ENCODE measurements around the gene PTGER3.
A peak's percentile ranks its signal among the peaks of the same experiment; 100 is the strongest.

PTGER3 gene

DNA sequence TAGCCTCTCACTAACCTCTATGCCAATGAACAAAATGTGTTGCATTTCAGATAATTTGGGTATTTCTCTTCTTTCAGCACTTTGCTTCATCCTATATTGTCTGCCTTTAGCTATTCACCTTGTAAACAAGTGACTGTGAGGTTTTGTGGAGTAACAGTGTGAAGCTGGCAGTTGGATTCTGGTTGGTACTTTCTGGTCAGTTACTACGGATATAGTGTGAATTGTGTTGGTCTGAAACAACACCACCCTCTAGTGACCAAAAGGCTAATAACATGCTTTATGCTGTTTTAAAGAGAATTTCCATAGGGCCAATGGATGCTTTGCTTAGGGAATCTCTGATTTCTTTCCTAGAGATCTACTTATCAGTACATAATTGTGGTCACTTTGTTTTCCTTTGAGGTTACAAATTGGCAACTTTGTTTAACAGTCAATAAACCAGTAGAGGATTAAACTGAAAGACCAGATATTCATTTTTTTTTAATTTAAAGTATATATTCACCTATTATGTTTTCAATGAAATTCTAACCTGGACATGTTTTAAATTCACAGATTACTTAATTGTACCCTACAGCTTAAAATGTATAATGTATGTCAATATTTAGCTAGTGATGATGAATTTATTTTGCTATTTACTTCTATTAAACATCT, 2.5 kb upstream of the PTGER3 start:
- DNase-seq: peak; percentile 58

- DNase-seq: peak; percentile 4
Measured at GRCh38 chr1:71046891-71047634, 553 bp downstream of the PTGER3 start.

GRCh38 chr1:71045463-71046028, 2.1 kb downstream of the PTGER3 start:
- no peak for DNase-seq

GRCh38 chr1:71044833-71045232, 2.8 kb downstream of the PTGER3 start:
- DNase-seq: no peak

GRCh38 chr1:71043065-71043464, 4.6 kb downstream of the PTGER3 start:
- no peak for DNase-seq

GRCh38 chr1:71041806-71042205, 5.8 kb downstream of the PTGER3 start:
- DNase-seq: peak; percentile 15

GRCh38 chr1:71039661-71040262, 7.9 kb downstream of the PTGER3 start:
- DNase-seq: peak; percentile 53

GRCh38 chr1:71038942-71039341, 8.7 kb downstream of the PTGER3 start:
- no peak for DNase-seq

GRCh38 chr1:71037829-71038620, 9.6 kb downstream of the PTGER3 start:
- DNase-seq: no peak

- no peak for DNase-seq
Measured at GRCh38 chr1:71037066-71037465, 10.6 kb downstream of the PTGER3 start.

DNA sequence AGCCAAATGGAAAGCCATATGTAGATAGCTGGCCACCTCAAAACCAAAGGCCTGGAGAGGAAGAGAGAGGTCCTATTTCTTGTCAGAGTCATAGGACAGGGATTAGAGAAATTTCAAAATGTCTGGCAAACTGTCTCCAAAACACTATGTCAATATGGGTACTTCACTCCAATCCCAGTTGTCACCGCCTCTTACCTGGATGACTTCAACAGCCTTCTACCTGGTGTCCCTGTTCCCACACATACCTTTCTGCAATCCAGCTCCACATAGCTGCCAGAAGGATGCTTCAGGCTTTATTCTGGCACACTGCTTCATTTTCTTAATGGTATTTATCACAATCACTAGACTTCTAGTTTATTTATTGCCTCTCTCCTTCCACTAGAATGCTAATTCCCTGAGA, 14.5 kb downstream of the PTGER3 start:
- DNase-seq: no peak

GRCh38 chr1:71031426-71031825, 16.2 kb downstream of the PTGER3 start:
- DNase-seq: peak; percentile 53

DNA sequence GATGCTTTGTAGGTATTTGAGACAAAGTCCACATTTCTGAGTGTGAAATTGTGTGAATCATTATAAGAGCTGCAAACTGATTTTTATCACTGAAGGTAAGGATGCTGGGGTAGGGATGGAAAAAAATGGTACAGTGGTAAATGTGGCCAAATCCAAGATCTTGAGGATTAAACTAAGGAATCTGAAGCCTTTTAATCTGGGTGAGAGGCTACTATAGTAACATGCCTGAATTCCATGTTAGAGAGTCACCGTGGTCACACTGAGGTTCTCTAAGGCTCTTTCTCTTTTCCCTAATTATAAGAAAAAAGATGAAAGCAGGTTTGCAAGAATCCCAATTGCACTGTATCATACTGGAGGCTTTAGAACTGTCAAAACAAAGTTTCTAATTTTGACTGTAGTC, 17.6 kb downstream of the PTGER3 start:
- DNase-seq: peak; percentile 58

GRCh38 chr1:71028981-71029380, 18.6 kb downstream of the PTGER3 start:
- no peak for DNase-seq

- DNase-seq: no peak
Measured at GRCh38 chr1:71027991-71028390, 19.6 kb downstream of the PTGER3 start.

GRCh38 chr1:71026093-71026492, 21.5 kb downstream of the PTGER3 start:
- DNase-seq: no peak

- DNase-seq: no peak
Measured at GRCh38 chr1:71023515-71023914, 24.1 kb downstream of the PTGER3 start.

DNA sequence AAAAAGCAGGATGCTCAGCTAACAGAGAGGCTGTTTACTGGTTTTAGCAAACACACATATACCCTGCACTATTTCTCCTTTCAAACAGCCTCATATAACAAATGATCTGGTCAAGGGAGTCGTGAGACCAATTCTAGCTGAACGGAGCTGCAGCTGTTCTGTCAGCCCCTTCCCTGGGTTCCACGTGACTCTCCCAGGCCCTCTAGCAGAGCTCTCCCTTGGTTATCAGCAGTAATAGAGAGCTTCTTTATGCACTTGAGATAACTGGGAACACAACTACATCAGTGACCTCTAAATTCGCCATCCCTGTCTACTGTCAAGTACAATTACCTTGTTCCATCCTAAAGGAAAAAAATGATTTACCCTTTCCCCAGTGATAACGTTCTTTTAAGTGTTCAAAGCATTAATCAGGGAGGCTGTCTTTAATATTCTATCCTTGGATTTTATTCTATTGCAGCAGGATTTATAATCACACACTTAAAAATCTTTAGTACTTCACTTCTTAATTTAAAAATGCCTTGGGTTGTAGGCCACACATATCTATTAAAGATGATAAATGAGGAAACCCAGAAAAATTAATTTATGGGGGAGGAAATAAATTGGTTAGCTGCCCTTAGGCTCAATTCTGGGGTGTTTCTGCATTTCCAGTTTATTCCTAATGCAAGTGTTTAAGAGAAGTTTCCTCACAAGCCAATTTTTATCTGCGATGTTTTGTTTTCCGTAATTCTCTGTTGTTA, 28.2 kb downstream of the PTGER3 start:
- DNase-seq: no peak

DNA sequence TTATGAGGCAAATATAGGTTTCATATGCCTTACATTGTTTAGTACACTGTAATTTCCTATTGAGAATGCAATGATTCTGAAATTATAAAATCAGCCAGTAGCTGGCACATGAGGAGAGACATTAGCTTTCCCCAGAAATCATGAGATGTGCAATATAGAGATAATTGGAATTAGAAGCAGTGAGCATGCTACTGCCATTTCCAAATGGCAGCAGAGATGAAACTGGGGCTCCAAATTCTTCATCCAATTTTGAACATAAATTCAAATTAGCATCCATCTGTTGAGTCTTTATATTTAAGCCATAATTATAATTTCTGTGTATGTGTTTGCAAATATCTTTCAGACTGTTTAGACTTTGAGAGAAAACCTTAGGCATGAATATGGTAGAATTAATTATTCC, 28.8 kb downstream of the PTGER3 start:
- DNase-seq: no peak

GRCh38 chr1:71015745-71016144, 31.9 kb downstream of the PTGER3 start:
- DNase-seq: no peak

DNA sequence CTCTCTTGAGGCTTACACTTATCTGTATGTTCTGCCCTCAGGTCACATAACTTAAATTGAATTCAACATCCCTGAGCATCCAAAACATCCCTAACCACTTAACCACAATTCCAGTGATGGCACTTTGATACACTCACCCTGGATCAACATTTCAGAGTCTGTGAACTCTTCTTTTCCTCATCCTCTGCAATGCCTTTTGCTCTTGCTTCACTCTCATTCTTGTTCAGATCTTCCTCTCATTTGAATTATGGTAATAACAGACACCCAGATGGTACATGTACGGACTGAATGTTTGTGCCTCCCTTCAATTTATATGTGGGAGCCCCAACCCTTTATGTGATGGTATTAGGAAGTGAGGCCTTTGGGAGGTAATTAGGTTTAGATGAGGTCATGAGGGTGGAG, 33.4 kb downstream of the PTGER3 start:
- peak; percentile 66 for DNase-seq

All from fibroblast of skin of right biceps (primary cell).